Chondrocyte (in vitro differentiated cells): ENCODE data around the gene MACROD2. TPM values are rescaled to one million over a fixed set of nuclear protein-coding genes. Genes with fewer than 3 reads are reported as not detected.

Experiments used
- DNase-seq: peaks from one replicate; pipeline ENCODE4 v3.0.0; 2021; ENCODE audit warnings: mixed read lengths, low spot score
- H3K27ac Mint-ChIP-seq: one replicate; pipeline ENCODE4 v1.8.0; 2021; ENCODE audit warnings: mild to moderate bottlenecking, moderate library complexity, mixed read lengths; ENCODE audit not compliant: unreplicated experiment
- H3K27me3 Mint-ChIP-seq: 2 replicates; pipeline ENCODE4 v1.8.0; 2021; ENCODE audit warnings: low read depth, mixed read lengths
- H3K36me3 Mint-ChIP-seq: 2 replicates; pipeline ENCODE4 v1.8.0; 2021; ENCODE audit warnings: low read depth, mixed read lengths
- H3K4me1 Mint-ChIP-seq: 2 replicates; pipeline ENCODE4 v1.8.0; 2021; ENCODE audit warnings: low read depth, mild to moderate bottlenecking, mixed read lengths
- H3K4me3 Mint-ChIP-seq: one replicate; pipeline ENCODE4 v1.8.0; 2021; ENCODE audit warnings: mild to moderate bottlenecking, moderate library complexity, mixed read lengths; ENCODE audit not compliant: unreplicated experiment
- H3K9me3 Mint-ChIP-seq: 2 replicates; pipeline ENCODE4 v1.8.0; 2021; ENCODE audit warnings: low read depth, mixed read lengths
- CTCF ChIP-seq: fragments of 200-600 bp; sonication (generic); IDR thresholded peaks from 2 replicates; pipeline ENCODE4 v1.5.0; 2021; ENCODE audit warnings: antibody characterized with exemption, mild to moderate bottlenecking, moderate library complexity
- total RNA-seq: library from RNA; stranded (reverse); gene quantifications from 3 replicates; pipeline ENCODE4 v1.2.1, GENCODE V29; 2021

Gene MACROD2
- total RNA-seq, 1 donor from 2014 or later: 3.2 TPM

- peaks cover 3% of the 10 kb centered on the region for H3K36me3 Mint-ChIP-seq
- no peak overlapping the region for H3K27ac Mint-ChIP-seq
- H3K27me3 Mint-ChIP-seq: peaks cover 3% of the 10 kb centered on the region
- TF ChIP-seq CTCF: no peak
- DNase-seq: no peak
- no peak overlapping the region for H3K4me3 Mint-ChIP-seq
- peaks cover 25% of the 10 kb centered on the region for H3K9me3 Mint-ChIP-seq
- no peaks in the 10 kb centered on the region for H3K4me1 Mint-ChIP-seq
These were observed 642.1 kb downstream of the MACROD2 start for GRCh38 chr20:14637441-14637840.

GRCh38 chr20:14643146-14643545, 647.8 kb downstream of the MACROD2 start:
- Mint-ChIP-seq H3K9me3 (peaks cover 26% of the 10 kb centered on the region), H3K27me3 (no peaks in the 10 kb centered on the region), H3K4me3 (no peak overlapping the region), H3K36me3 (peaks cover 3% of the 10 kb centered on the region), H3K27ac (no peak overlapping the region), H3K4me1 (no peaks in the 10 kb centered on the region)
- no peak for DNase-seq
- no peak for TF ChIP-seq CTCF

GRCh38 chr20:14643556-14643955, 648.2 kb downstream of the MACROD2 start:
- Mint-ChIP-seq H3K4me1 (no peaks in the 10 kb centered on the region), H3K27me3 (no peaks in the 10 kb centered on the region), H3K36me3 (peaks cover 3% of the 10 kb centered on the region), H3K9me3 (peaks cover 26% of the 10 kb centered on the region), H3K27ac (no peak overlapping the region), H3K4me3 (no peak overlapping the region)
- DNase-seq: no peak
- no peak for TF ChIP-seq CTCF

GRCh38 chr20:14644306-14645097, 649.2 kb downstream of the MACROD2 start:
- H3K27ac Mint-ChIP-seq: no peak overlapping the region
- no peak for TF ChIP-seq CTCF
- H3K9me3 Mint-ChIP-seq: peaks cover 23% of the 10 kb centered on the region
- H3K36me3 Mint-ChIP-seq: peaks cover 3% of the 10 kb centered on the region
- DNase-seq: no peak
- no peaks in the 10 kb centered on the region for H3K4me1 Mint-ChIP-seq
- no peaks in the 10 kb centered on the region for H3K27me3 Mint-ChIP-seq
- H3K4me3 Mint-ChIP-seq: no peak overlapping the region

- Mint-ChIP-seq H3K27ac (no peak overlapping the region), H3K27me3 (no peaks in the 10 kb centered on the region), H3K4me3 (no peak overlapping the region), H3K9me3 (peaks cover 6% of the 10 kb centered on the region), H3K4me1 (no peaks in the 10 kb centered on the region), H3K36me3 (peaks cover 1% of the 10 kb centered on the region)
- DNase-seq: no peak
- no peak for TF ChIP-seq CTCF
These were observed 651.7 kb downstream of the MACROD2 start for GRCh38 chr20:14647016-14647415.
